Spleen (tissue), 11 donors: Measurements from ENCODE around the gene MAEA. TPM values are rescaled to one million over a fixed set of nuclear protein-coding genes. Genes with fewer than 3 reads are reported as not detected.
A peak's percentile ranks its signal among the peaks of the same experiment; 100 is the strongest.

Source experiments
- DNase-seq: peaks from one replicate; pipeline ENCODE4 v3.0.0-alpha.2; 2020
- H3K27ac ChIP-seq, 8 donors: fragments of 200-600 bp; sonication (generic) in 7 of 8; 1 replicate in 4 of 8; 2 replicates in 4 of 8; pipeline versions ENCODE4 v1.5.0 to v1.8.0; 2016 to 2021; ENCODE audit warnings: inconsistent platforms in 4 of 8, mild to moderate bottlenecking in 4 of 8, moderate library complexity in 1 of 8
- H3K27me3 ChIP-seq, 7 donors: fragments of 200-600 bp; sonication (generic) in 6 of 7; replicated peaks in 1 of 7; 1 replicate in 4 of 7; 2 replicates in 3 of 7; pipeline versions ENCODE4 v1.5.0 to v1.8.0; 2016 to 2021; ENCODE audit warnings: inconsistent platforms in 3 of 7, mild to moderate bottlenecking in 1 of 7
- H3K36me3 ChIP-seq, 6 donors: fragments of 200-600 bp; sonication (generic) in 5 of 6; 1 replicate in 4 of 6; 2 replicates in 2 of 6; pipeline versions ENCODE4 v1.5.0 to v1.8.0; 2016 to 2021; ENCODE audit warnings: inconsistent platforms in 2 of 6
- H3K4me1 ChIP-seq, 6 donors: fragments of 200-600 bp; sonication (generic) in 5 of 6; 1 replicate in 3 of 6; 2 replicates in 3 of 6; pipeline versions ENCODE4 v1.5.0 to v1.8.0; 2016 to 2021; ENCODE audit warnings: inconsistent platforms in 3 of 6
- H3K4me3 ChIP-seq, 8 donors: fragments of 200-600 bp; sonication (generic) in 7 of 8; 1 replicate in 4 of 8; 2 replicates in 4 of 8; pipeline versions ENCODE4 v1.5.0 to v1.8.0; 2016 to 2021; ENCODE audit warnings: inconsistent platforms in 4 of 8, mild to moderate bottlenecking in 4 of 8, moderate library complexity in 2 of 8
- H3K9me3 ChIP-seq, 8 donors: fragments of 200-600 bp; sonication (generic) in 7 of 8; 1 replicate in 4 of 8; 2 replicates in 4 of 8; pipeline versions ENCODE4 v1.5.0 to v1.8.0; 2016 to 2021; ENCODE audit warnings: inconsistent platforms in 4 of 8
- CTCF ChIP-seq, 11 experiments: fragments of 200-600 bp in 7 of 11; fragments of 450-650 bp in 4 of 11; sonication (generic) in 4 of 11; IDR thresholded peaks in 8 of 11; conservative IDR thresholded peaks in 3 of 11; 1 replicate in 7 of 11; 2 replicates in 4 of 11; pipeline versions ENCODE4 v1.4.0 to v1.8.0; 2016 to 2021; ENCODE audit warnings: antibody characterized with exemption in 11 of 11, inconsistent platforms in 4 of 11, mild to moderate bottlenecking in 1 of 11
- POLR2A ChIP-seq, 3 donors: fragments of 450-650 bp; IDR thresholded peaks; one replicate each; pipeline ENCODE4 v1.5.1; 2017; ENCODE audit warnings: antibody characterized with exemption in 3 of 3, mild to moderate bottlenecking in 1 of 3
- POLR2AphosphoS5 ChIP-seq, 3 donors: sonication (generic); formaldehyde crosslinking; IDR thresholded peaks; one replicate each; pipeline ENCODE4 v1.5.1; 2017; ENCODE audit warnings: antibody characterized with exemption in 3 of 3
- WGBS, 5 donors: extraction: QIAGEN DNeasy Blood & Tissue Kit in 3 of 5; methylation state at CpG; one replicate each; pipeline versions ENCODE4 v1.1.5 to v1.1.7; 2013 to 2018; 5-methylcytosine and 5-hydroxymethylcytosine counted together
- intact Hi-C: fragments of 100-400 bp; cut with DNase I; formaldehyde crosslinking; loops from one replicate; pipeline ENCODE4 v1.15.0; 2023; ENCODE audit warnings: low total_unique reads
- polyA plus RNA-seq, 3 donors: library from polyadenylated mRNA; stranded (reverse); fragments of 200-250 nt; gene quantifications; one replicate each; pipeline ENCODE4 v1.2.1, GENCODE V29; 2013
- total RNA-seq, 7 donors: library from RNA; depleted of rRNA in 3 of 7; stranded (reverse); fragments of >200 nt in 3 of 7; fragmentation: NEBNext Ultra II Directional in 4 of 7; extraction: Animal tissue kit (Norgen Biotek cat#: 25700) in 4 of 7; gene quantifications; one replicate each; pipeline versions ENCODE4 v1.1.0 to v1.2.1, GENCODE V29; 2016 to 2021
- donor health status: healthy with polysubstance abuse.
- donor health status: DM: no; HTN: no; CAD: no; lungs with moderate emphysema.
- donor health status: DM: no; HTN: no; CAD: no.
- donor health status: Bipolar disorder and iron deficiency.
- donor health status: healthy.
- donor health status: DM: no; HTN: no; CAD: no.
- donor health status: DM: yes; HTN: yes; CAD: no.

MAEA gene
- total and polyA plus RNA-seq, 10 donors: 46.6 to 112 (median 80.1) TPM

- Histone ChIP-seq H3K36me3 (peaks cover 0 to 7% (median 0%) of the 10 kb centered on the region in 6 donors), H3K4me1 (peaks cover 0 to 24% (median 6%) of the 10 kb centered on the region in 6 donors), H3K27ac (no peak overlapping the region), H3K4me3 (no peak overlapping the region), H3K27me3 (no peaks in the 10 kb centered on the region), H3K9me3 (peaks cover 0 to 17% (median 11%) of the 10 kb centered on the region in 8 donors)
- no peak for TF ChIP-seq POLR2AphosphoS5 (IDR thresholded peaks at IDR 0.05)
- no peak for TF ChIP-seq CTCF (IDR thresholded peaks at IDR 0.05 in 8 of 11, conservative IDR thresholded peaks at IDR 0.05 in 3 of 11)
- TF ChIP-seq POLR2A (IDR thresholded peaks at IDR 0.05): no peak
- 93 to 99% (median 97%) methylated on average over 3 of the region's 3 CpGs for WGBS, 5 donors
- DNase-seq: no peak
- intact Hi-C loops: loop anchor here (10.0 kb wide), 1 partner anchor 130 kb away; no protein-coding TSS in a partner anchor
These were observed 24.7 kb upstream of the MAEA start for GRCh38 chr4:1264942-1265341.

- Histone ChIP-seq H3K27ac (no peak overlapping the region), H3K9me3 (peaks cover 0 to 19% (median 11%) of the 10 kb centered on the region in 8 donors), H3K36me3 (peaks cover 0 to 7% (median 0%) of the 10 kb centered on the region in 6 donors), H3K4me3 (no peak overlapping the region), H3K4me1 (peaks cover 0 to 27% (median 6%) of the 10 kb centered on the region in 6 donors), H3K27me3 (no peaks in the 10 kb centered on the region)
- intact Hi-C loops: loop anchor here (10.0 kb wide), 1 partner anchor 131 kb away; no protein-coding TSS in a partner anchor
- TF ChIP-seq POLR2A (IDR thresholded peaks at IDR 0.05) (no peak), POLR2AphosphoS5 (IDR thresholded peaks at IDR 0.05) (no peak), CTCF (IDR thresholded peaks at IDR 0.05 in 8 of 11, conservative IDR thresholded peaks at IDR 0.05 in 3 of 11) (no peak)
- no peak for DNase-seq
- WGBS, 5 donors: 85 to 96% (median 94%) methylated on average over 5 to 11 of the region's 11 CpGs
These were observed 24.3 kb upstream of the MAEA start for GRCh38 chr4:1265351-1265750.

GRCh38 chr4:1266881-1267763 lies 22.6 kb upstream of the MAEA start:
- peaks cover 0 to 19% (median 12%) of the 10 kb centered on the region in 8 donors for H3K9me3 ChIP-seq
- peak overlapping the region; percentile 77 to 91 (median 84) for H3K27ac ChIP-seq
- H3K4me3 ChIP-seq: peak overlapping the region in 5 of 8 donors; percentile 20 to 67 (median 25)
- DNase-seq: no peak
- 67 to 79% (median 72%) methylated on average over 9 of the region's 9 CpGs for WGBS, 5 donors
- H3K27me3 ChIP-seq: no peaks in the 10 kb centered on the region
- no peak for TF ChIP-seq POLR2AphosphoS5 (IDR thresholded peaks at IDR 0.05)
- no peak for TF ChIP-seq POLR2A (IDR thresholded peaks at IDR 0.05)
- H3K4me1 ChIP-seq: peaks cover 0 to 27% (median 6%) of the 10 kb centered on the region in 6 donors
- intact Hi-C loops: loop anchor here (10.0 kb wide), 1 partner anchor 132 kb away; no protein-coding TSS in a partner anchor
- H3K36me3 ChIP-seq: no peaks in the 10 kb centered on the region

GRCh38 chr4:1269209-1269608 lies 20.5 kb upstream of the MAEA start:
- TF ChIP-seq CTCF (IDR thresholded peaks at IDR 0.05 in 8 of 11, conservative IDR thresholded peaks at IDR 0.05 in 3 of 11): no peak
- TF ChIP-seq POLR2A (IDR thresholded peaks at IDR 0.05): no peak
- no peak for TF ChIP-seq POLR2AphosphoS5 (IDR thresholded peaks at IDR 0.05)
- H3K27me3 ChIP-seq: no peaks in the 10 kb centered on the region
- peaks cover 0 to 19% (median 12%) of the 10 kb centered on the region in 8 donors for H3K9me3 ChIP-seq
- peaks cover 0 to 27% (median 6%) of the 10 kb centered on the region in 6 donors for H3K4me1 ChIP-seq
- no peaks in the 10 kb centered on the region for H3K36me3 ChIP-seq
- H3K4me3 ChIP-seq: no peak overlapping the region
- no peak for DNase-seq
- intact Hi-C loops: loop anchor here (10.0 kb wide), 1 partner anchor 134 kb away; no protein-coding TSS in a partner anchor
- H3K27ac ChIP-seq: peak overlapping the region in 3 of 8 donors; percentile 44 to 50 (median 47)
